ENCODE measurements around the gene GRIN1.

The GRIN1 gene

DNA sequence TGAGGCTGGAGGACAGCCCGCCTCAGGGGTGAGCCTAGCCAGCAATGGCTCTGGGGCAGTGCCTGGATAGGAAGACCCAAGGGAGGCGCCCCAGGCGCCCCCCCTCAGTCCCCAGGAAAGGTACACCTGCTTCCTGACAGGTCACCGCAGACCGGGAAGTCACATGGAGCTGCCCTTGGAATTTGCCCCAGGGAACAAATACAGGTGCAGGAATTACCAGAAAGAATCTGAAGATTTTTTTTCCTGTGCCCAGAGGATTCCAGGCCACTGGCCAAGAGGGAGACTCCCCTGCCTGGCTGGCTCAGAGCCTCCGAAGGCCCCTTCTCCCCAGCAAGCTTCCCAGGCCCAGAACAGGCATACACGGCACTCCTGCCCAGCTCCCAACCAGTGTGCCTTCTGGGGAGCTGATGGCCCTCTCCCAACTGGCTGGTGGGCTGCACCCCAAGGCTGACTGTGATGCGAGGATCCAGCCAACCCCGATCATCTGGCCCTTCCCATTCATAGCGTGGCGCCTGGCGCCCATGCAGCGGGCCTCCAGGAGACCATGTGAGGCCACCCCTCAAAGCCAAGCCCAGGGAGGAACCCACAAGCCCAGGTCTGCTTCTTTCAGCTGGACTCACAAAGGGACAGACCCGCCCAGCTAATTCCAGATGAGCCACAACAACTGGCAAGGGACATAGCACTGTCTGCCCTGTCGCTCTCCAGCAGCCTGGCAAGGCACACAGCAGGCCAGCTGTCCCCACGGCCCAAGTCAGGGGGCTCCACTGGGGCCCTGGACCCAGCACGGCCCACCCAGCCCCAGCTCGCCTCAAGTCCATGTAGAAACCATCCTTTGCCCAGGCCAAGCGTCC, 59.3 kb downstream of the GRIN1 start:
- DNase-seq, result no peak

DNA sequence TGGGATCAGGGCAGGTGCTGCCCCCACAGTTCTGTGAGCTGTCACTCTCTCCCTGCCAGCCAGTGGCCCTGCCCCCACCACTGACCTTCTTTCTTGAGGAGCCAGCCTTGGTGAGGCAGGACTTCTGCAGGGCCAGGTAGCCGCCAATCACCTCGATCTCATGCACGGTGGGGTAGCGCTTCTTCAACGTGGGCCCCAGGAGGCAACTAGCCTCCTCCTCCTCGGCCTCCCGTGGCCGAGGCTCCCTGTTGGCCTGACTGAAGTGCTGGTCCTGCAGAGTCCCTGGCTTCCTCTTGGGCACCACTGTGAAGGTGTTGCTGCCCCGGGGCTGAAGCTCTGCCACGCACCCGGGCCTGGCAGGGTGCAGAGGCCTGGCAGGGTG, 59.9 kb downstream of the GRIN1 start:
- no peak for DNase-seq

DNA sequence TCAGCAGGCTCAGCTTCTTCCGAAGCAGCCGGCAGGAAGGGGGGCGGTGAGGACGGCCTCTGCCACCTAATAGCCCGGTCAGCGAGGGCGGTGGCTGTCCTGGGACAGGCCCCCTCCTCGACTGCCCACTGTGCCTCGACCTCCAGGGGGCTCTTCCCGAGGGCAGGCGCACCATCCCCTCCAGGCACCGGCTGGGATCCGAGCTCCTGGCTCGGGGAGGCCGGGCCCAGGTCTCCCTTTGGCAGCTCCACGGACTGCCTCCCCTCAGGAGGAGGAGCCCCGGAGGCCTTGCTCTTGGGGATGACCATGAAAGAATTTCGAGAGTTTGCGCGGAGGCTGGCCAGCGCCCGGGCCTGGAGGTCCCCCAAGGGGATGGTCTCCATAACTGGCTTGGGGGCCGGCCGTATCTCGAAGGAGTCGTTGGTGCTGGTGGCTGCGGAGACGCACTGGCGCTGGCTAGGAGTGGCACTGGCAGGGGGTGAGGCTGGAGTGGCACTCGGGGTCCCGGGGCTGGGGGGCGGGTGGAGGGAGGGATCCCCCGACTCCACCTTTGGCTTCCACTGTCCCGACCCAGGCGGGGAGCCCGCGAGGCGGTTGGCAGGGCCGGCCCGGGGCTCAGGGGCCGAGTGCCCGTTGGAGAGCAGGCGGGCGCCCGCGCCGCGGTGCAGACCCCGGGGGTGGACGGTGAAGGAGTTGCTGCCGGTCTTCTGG, 60.6 kb downstream of the GRIN1 start:
- no peak for DNase-seq

DNA sequence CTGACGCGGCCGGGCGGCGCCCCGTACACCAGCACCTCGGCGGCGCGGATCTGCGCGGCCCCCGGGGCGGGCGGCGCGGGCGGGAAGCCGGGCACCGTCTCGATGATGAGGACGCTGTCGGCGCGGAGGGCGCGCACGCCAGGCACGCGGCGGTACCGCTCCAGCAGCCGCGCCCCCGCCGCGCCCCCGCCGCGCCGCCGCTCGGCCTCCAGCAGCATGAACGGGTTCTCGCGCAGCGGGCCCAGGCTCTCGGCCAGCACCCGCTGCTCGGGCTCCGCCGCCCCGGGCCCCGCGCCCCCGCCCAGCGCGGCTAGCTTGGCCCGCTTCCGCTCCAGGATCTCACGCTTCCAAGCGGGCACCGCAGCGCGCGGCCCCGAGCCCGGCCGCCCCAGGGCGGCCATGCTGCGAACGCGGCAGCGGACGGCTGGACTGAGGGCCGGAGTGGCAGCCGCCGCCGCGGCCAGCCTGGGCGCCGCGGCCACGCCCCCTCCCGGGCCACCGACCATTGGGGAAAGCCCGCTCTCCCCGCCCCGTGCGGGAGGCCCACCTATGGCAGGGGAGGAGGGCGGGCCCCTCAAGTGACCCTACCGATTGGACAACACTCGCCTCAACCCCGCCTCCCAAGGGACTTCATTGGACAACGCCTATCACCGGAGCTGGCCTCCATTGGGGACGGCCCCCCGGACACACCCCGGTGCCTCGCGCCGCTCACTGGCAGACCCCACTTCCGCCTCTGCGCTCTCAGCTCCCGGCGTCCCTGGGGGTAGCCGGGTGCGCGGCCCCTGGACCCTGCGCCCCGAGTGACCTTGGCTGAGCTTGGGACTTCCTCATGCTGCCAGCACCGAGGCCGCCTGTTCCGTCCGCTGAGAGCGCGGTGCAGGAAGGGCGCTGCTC, 61.6 kb downstream of the GRIN1 start, which contains the start of gene TPRN:
TPRN (minus strand) TSS at position 431 of the 894 bp plus-strand sequence; CDS start at position 401, 30 bp downstream.
- peak; percentile 93 for DNase-seq

DNA sequence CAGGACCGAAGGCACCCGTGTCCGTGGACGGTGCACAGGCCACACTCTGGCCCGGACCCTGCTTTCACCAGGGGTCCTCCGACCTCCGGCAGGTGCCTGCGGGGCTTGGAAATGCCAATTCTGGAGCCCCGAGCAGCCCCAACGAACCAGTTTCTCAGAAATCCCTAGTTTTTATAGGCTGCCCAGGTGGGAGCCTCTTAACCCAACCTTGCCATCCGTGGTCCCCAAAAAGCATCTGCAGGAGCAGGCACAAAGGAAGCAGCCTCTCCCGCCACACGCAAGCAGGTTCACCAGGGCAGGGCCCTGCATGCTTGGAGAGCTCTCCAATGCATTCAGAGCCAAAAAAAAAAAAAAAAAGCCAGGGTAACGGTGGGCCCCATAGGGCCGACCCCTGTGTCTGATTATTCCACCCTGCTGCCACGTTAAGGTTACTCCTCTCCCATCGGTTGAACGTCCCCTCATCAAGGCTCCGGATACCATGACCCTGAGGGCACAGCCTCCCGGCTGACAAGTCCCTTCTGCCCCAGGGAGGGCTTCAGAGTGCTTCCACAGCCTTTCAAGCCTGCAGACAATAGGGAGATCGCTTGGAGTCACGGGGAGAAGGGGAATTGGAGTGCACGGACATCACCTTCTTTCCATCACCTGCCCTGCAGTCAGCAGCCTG, 62.4 kb downstream of the GRIN1 start:
- no peak for DNase-seq

DNA sequence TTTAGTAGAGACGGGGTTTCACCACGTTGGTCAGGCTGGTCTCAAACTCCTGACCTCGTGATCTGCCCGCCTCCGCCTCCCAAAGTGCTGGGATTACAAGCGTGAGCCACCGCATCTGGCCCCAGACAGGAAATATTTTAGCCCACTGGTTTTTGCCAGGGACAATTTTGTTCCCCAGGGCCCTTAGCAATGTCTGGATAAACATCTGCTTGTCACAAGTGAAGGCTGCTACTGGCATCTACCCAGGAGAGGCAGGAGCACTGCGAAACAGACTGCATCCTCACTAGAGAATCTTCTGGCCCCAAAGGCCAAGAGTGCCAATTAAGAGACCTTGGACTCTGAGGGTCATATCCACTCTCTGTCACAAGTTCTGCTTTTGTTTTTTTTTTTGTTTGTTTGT, 64.0 kb downstream of the GRIN1 start:
- DNase-seq, result no peak

DNA sequence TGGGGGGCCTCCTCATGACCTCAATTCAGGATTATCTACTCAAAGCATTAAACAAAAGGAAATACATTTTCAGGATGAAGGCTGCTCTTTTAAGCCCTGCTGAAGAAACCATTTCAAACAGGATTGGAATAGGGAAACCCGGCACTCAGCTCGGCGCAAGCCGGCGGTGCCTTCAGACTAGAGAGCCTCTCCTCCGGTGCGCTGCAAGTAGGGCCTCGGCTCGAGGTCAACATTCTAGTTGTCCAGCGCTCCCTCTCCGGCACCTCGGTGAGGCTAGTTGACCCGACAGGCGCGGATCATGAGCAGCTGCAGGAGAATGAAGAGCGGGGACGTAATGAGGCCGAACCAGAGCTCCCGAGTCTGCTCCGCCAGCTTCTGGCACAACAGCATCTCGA, 65.8 kb downstream of the GRIN1 start:
- no peak for DNase-seq

DNA sequence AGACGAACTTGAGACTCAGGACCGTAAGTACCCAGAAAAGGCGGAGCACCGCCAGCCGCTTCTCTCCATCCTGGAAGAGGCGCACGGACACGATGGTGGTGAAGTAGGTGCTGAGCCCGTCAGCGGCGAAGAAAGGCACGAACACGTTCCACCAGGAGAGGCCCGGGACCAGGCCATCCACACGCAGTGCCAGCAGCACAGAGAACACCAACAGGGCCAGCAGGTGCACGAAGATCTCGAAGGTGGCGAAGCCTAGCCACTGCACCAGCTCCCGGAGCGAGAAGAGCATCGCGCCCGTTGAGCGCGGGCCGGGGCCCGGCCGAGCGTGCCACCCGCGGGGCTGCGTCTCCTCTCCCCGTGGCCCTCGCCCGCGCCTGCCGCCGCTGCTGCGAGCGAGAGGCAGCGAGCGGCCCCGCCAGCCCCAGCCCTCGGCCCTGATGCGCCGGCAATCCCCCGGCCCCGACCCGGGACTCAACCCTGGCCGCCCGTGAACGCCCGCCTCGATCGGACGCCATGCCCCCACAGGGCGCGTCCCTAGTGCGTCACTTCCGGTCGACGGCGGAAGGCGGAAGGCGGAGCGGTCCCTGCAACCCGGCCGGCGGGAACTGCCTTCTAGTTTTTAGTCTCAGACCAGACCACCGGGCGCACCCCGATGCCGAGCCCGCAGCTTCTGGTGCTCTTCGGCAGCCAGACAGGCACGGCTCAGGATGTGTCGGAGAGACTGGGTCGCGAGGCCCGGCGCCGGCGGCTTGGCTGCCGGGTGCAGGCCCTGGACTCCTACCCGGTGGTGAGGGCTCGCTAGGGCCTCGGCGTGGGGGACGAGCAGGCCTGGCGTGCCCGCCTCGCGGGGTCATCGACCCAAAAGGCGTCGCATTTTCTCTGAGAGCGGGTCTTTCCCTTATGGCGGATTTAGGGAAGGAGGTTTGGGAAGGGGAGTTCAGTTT, 66.4 kb downstream of the GRIN1 start, which contains the start of the genes NDOR1 and TMEM203:
NDOR1 (plus strand) TSS at position 575 of the 944 bp plus-strand sequence; CDS start at position 653, 78 bp downstream.
TMEM203 (minus strand) TSS at position 523 of the 944 bp plus-strand sequence; CDS start at position 289, 234 bp downstream.
- DNase-seq, result peak; percentile 13

DNA sequence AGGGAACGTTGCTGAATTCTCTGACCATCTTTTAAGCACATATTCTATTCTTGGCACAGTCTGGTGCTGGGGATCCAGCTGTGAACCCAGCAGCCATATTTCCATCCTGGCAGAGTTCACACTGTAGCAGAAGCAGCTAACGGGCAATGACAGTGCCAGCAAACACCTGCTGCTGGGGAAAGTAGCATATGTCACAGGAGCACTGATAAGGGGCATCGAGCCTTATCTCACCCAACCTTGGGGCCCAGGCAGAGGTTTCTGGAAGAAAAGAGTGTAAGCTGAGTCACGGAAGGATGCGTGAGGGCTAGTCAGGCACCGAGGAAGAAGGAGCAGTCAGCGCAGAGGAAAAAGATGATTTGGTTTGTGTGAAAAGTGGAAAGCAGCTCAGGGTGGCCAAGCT, 67.6 kb downstream of the GRIN1 start:
- DNase-seq, result no peak

DNA sequence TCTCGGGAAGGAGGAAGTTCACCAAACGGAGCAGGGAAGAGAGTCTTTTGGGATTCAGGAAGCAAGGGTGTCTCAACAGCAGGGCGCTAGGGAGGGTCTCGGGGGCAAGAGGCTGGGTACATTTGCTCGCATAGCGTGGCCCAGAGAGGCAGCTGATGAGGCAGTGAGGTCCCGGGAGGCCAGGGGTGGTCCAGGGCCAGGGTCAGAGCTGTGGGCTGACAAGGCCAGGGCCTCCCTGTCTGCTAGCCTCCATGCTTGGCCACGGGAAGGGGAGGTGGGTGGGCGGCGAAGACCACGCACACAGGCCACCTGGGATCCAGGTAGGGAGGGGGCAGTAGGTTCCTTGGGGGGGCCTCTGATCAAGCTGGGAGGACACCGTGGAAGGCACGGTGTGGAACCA, 72.6 kb downstream of the GRIN1 start:
- DNase-seq, result no peak

DNA sequence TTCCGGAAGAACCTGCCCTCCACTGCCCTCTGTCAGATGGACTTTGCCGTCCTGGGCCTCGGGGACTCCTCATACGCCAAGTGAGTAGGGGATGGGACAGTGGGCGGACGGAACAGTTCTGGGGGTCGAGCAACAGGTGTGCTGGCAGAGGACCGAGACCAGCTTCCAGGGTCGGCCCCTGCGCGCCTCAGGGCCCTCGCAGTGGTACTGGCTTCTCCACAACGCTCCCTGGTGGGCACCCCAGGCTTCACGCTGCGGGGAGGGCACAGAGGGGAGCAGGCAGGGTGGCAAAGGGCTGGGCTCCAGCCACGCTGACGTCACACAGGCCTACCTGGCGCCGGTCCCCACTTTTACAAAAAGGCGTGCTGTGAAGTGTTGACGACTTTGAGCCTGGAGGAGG, 73.6 kb downstream of the GRIN1 start:
- DNase-seq, result no peak

DNA sequence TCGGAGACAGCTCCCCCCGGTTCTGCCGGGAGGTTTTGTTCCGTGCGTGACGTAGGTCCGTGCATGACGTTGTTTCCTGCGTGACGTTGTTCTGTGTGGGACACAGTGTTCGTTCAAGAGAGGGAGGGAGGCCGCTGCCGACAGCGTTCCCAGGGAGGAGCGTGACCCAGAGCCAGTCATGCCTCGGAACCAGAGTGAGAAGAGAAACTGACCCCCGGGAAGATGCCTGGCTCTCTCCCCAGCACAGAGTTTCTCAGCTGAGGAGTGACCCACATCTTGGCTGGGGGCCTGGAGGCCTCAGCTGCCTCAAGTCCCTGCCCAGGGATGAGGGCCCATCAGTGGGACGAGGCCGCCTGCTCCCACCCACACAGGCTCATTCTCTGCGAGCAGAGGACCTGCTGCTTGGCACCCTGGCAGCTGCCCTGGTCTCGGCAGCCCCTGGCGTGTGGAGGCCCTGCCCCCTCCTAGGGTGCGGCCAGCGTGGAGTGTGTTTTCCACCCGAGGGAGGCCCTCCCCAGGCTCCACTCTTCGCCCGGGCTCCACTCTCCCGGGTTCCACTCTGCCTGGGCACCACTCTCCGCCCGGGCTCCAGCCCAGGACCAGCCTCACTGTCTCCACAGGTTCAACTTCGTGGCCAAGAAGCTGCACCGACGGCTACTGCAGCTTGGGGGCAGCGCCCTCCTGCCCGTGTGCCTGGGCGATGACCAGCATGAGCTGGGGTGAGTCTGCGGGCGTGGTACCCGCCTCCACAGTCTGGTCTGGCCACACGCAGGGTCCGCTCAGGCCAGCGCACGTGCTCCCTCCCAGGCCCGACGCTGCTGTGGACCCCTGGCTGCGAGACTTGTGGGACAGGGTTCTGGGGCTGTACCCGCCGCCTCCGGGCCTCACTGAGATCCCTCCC, 74.5 kb downstream of the GRIN1 start:
- DNase-seq, result no peak

DNA sequence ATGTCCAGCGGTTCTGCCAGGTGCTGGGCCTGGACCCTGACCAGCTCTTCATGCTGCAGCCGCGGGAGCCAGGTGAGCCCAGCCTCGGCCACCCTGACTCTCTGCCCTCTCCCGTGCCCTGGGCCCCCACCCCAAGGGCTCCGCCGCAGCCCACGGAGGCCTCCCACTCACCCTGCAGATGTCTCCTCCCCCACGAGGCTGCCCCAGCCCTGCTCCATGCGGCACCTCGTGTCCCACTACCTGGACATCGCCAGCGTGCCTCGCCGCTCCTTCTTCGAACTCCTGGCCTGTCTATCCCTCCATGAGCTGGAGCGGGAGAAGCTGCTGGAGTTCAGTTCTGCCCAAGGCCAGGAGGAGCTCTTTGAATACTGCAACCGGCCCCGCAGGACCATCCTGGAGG, 75.7 kb downstream of the GRIN1 start:
- DNase-seq, result no peak

DNA sequence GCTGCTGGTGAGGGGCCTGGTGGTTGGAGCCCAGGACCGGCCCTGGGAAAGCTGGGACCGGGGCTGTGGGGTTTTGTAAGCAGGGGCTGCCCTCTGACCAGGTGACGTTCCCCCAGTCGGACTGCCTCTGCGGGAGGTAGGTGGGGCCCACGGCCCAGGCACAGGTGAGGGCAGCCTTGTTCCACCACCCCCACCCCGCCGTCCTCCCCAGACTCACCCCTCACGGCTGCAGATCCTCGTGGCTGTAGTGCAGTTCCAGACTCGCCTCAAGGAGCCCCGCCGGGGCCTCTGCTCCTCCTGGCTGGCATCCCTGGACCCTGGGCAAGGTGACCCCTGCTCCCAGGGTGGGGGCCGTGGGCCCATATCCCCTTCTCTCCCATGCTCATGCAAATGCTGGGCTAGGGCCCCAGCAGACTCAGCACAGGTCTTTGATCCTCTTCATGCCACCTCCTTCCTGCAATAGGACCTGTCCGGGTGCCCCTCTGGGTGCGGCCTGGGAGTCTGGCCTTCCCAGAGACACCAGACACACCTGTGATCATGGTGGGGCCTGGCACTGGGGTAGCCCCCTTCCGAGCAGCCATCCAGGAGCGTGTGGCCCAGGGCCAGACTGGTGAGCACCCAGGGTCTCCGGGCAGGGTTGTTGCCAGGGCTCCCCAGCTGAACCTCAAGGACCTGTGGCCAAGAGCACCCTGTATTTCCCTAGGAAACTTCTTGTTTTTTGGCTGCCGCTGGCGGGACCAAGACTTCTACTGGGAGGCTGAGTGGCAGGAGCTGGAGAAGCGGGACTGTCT, 76.4 kb downstream of the GRIN1 start:
- no peak for DNase-seq

DNA sequence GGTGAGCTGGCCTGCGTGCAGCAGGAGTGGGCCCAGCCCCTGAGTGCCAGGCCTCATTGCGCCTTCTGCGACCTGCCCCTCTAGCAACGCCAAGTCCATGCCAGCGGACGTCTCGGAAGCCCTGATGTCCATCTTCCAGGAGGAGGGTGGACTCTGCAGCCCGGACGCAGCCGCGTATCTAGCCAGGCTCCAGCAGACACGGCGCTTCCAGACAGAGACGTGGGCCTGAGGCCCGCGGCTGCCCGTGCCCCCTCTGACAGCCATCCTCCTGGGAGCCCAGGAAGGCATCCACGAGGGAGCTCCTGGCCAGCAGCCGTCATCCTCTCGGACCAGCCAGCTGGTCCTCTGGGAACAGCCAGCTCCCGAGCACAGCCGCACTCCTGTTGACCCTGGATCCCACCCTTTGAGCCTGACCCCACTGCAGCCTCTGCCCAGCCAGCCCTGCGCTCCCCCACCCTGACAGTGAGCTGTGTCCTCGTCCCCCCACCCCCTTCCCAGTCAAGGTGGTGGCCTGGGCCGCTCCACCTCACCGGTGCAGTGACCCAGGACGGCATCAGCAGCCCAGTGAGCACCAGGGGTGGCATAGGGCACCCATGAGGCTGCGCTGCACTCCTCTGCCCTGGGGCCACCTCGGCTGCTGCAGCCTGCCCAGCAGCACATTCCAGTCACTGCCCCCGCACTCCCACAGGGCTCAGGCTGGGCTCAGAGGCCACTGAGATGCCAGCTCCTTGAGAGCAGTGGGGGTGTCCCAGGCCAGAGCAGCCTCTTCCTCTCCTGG, 77.4 kb downstream of the GRIN1 start:
- DNase-seq, result no peak

DNA sequence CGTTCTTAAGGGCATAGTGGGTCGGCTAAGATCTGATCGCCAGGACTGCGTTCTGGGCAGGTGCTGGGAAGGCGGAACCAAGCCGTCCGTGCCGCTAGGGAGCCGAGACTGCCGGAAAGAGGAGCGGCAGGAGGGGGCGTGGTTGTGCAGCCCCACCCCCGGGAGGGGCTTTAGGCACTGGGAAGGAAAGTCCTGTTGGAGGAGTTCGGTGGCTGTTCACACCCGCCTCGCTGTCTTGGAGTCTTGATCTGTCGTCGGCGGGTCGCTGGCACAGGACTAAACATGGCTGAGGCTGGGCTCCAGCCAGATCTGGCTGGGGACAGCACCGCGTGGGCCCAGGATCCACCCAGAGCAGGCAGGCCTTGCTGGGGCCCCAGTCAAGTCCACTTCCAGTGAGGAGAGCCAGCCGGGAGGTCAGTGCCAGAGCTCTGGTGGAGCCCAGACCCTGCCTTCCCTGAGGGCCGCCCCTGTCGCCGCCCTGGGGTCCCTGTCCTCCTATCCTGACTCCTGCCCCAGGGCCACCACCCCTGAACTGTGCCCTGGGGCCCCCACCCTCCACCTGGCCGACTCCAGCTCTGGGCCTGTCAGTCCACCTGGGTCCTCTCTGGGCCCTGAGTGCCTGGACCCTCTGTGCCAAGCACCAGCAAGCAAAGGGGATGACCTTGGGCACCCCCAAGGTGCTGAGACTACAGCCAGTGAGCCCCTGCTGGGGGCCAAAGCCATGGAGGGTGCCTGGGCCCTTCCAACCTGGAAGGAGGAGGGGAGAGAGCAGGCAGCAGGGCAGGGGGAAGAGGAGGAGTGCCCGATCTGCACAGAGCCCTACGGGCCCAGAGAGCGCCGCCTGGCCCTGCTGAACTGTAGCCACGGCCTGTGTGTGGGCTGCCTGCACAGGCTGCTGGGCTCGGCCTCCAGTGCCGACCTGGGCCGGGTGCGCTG, 78.6 kb downstream of the GRIN1 start:
- no peak for DNase-seq

DNA sequence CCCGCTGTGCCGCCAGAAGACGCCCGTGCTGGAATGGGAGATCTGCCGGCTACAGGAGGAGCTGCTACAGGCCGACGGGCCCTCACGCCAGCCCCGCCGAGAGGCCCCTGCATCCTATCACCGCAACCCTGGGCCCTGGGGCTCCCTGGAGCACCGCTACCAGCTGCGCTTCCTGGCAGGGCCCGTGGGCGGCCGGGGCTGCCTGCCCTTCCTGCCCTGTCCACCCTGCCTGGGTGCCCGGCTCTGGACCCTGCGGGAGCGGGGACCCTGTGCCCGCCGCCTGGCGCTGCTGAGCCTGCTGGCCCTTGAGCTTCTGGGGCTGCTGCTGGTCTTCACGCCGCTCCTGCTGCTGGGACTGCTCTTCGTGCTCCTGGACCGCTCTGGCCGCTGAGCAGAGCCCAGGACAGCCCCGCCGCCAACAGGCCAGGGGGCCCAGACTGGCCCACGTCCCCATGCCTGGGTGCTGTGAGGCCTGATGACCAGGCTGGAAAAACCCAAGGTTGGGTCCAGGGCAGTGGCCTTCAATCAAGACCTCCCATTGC, 79.3 kb downstream of the GRIN1 start:
- no peak for DNase-seq
